ENCODE measurements around the gene SPATA3.

DNA sequence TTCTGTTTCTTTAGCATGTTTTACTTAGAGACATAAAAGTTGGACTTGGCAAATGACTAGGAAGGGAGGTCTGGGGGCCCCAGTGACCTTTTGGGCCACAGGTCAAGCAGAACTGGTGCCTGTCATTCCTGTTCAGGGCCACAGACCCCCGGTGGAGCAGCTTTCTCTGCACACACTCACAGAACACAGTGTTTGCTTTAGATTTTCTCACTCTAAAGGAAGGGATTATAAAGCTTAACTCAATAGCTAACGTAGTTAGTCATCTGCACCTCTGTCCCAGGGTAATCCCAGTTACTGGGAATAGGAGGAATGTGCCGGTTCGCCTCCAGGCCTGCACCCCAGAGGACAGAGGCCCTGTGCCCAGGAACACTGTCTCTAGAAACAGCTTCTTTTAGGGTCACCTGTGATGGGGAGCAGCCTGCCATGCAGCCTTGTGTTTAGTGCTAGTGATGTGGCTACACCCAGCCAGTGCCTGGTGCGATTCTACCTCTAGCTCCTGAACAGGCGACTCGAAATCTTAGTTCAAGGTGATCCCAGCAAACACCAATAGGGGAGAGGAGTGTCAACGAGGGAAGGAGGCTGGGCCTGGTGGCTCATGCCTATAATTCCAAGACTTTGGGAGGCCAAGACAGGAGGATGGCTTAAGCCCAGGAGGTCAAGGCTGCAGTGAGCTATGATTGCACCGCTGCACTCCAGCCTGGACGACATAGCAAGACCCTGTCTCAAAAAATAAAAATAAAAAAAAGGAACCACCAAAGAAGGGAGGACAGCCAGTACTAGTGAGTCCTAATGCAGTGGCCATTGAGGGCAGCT lies 11.6 kb downstream of the SPATA3 start:
- TF ChIP-seq, protein P1, sequence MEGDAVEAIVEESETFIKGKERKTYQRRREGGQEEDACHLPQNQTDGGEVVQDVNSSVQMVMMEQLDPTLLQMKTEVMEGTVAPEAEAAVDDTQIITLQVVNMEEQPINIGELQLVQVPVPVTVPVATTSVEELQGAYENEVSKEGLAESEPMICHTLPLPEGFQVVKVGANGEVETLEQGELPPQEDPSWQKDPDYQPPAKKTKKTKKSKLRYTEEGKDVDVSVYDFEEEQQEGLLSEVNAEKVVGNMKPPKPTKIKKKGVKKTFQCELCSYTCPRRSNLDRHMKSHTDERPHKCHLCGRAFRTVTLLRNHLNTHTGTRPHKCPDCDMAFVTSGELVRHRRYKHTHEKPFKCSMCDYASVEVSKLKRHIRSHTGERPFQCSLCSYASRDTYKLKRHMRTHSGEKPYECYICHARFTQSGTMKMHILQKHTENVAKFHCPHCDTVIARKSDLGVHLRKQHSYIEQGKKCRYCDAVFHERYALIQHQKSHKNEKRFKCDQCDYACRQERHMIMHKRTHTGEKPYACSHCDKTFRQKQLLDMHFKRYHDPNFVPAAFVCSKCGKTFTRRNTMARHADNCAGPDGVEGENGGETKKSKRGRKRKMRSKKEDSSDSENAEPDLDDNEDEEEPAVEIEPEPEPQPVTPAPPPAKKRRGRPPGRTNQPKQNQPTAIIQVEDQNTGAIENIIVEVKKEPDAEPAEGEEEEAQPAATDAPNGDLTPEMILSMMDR (IDR thresholded peaks at IDR 0.05; ENCODE audit: low read length) = no peak
- TF ChIP-seq EZH2 (optimal IDR thresholded peaks at IDR 0.05; ENCODE audit: low read depth, low read length) (no peak), EZH2phosphoT487 (IDR thresholded peaks at IDR 0.05; ENCODE audit: low read length) (no peak)
